HCEC 1CT (cell line): ENCODE measurements around the gene GP1BB.

Experiments used
- DNase-seq: peaks from one replicate; pipeline ENCODE4 v3.0.0-alpha.2; 2017

The GP1BB gene

DNA sequence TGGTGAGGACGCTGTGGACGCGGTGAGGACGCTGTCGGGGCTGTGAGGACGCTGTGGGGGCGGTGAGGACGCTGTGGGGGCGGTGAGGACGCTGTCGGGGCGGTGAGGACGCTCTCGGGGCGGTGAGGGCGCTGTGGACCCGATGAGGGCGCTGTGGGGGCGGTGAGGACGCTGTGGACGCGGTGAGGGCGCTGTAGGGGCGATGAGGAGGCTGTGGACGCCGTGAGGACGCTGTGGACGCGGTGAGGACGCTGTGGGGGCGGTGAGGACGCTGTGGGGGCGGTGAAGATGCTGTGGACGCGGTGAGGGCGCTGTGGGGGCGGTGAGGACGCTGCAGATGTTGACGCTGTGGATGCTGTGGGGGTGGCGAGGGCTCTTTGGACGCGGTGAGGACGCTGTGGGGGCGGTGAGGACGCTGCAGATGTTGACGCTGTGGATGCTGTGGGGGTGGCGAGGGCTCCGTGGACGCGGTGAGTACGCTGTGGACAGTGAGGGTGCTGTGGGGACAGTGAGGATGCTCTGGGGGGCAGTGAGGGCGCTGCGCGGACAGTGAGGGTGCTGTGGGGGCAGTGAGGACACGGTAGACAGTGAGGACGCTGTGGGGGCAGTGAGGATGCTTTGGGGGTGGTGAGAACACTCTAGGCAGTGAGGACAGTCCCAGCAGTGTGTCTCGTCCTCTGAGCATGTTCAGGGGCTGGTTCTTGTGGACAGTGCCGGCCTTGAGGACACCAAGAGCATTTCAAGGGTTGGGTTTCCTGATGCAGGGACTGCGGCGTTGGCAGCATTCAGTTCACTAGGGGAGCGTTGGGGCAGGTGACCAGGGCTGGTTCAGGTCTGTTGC lies 4.2 kb downstream of the GP1BB start:
- DNase-seq: no peak

GRCh38 chr22:19728271-19728670 lies 4.9 kb downstream of the GP1BB start:
- DNase-seq: no peak

- no peak for DNase-seq
Measured at GRCh38 chr22:19728836-19729235, 5.5 kb downstream of the GP1BB start.

DNA sequence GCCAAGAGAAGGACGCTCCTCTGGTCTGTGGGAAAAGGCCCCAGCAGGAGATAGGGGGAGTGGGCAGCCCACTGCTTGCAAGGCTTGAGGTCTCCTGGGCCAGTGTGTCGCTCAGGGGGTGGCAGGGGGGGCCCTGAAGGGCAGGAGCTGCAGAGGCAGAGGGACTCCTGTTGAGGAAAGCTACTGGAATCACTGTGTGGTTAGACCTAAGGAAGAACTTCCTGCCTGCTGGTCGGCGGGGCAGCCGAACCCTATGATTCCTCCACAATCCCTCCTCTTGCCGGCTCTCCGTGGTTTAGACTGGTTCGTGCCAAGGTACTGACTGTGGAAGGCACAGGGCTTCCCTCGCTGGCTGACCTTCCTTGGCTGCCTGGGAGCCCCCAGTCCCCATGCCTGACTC lies 6.2 kb downstream of the GP1BB start:
- DNase-seq: no peak

GRCh38 chr22:19730198-19730597 lies 6.9 kb downstream of the GP1BB start:
- no peak for DNase-seq

- DNase-seq: peak; percentile 64
Measured at GRCh38 chr22:19730655-19731360, 7.5 kb downstream of the GP1BB start.

GRCh38 chr22:19731361-19732135 lies 8.2 kb downstream of the GP1BB start:
- no peak for DNase-seq

GRCh38 chr22:19732403-19733113 lies 9.2 kb downstream of the GP1BB start:
- DNase-seq: no peak

DNA sequence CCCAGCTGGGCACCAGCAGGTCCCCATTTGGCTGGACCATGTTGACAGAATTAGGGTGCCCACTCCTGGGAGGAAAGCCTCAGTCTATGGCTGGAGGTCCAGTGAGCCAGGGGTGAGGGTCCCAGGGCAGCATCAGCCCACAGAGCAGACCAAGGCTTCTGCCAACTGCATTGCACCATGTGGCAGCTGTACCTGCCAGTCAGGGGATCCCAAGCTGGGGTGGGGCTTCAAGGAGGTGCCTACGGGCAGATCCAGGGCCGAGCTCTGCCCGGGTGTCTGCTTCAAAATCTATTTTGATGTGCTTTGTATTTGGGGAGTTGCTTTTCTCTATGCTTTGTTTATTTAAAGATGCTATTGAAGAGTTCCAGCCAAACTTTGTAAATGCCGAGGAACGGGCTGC lies 10.4 kb downstream of the GP1BB start:
- DNase-seq: no peak

DNA sequence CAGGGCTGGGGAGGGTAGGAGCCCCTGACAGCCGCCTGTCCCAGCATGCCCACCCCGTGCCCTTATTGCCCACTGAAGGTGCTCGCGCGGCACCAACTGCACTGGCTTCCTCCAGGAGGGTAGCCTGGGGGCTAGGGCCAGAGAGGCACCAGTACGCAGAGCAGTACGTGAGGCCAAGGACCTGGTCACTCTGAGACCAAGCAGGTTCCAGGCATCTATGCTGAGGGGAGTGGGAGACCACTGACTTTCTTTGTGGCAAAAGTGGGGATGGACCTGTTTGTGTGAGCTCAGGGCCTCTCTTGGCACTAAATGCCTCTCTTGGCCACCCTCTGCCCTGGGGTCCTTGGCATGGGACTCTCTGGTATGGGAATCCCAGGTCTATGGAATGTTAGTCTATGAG lies 10.8 kb downstream of the GP1BB start:
- no peak for DNase-seq

- DNase-seq: no peak
Measured at GRCh38 chr22:19734837-19735382, 11.6 kb downstream of the GP1BB start.

DNA sequence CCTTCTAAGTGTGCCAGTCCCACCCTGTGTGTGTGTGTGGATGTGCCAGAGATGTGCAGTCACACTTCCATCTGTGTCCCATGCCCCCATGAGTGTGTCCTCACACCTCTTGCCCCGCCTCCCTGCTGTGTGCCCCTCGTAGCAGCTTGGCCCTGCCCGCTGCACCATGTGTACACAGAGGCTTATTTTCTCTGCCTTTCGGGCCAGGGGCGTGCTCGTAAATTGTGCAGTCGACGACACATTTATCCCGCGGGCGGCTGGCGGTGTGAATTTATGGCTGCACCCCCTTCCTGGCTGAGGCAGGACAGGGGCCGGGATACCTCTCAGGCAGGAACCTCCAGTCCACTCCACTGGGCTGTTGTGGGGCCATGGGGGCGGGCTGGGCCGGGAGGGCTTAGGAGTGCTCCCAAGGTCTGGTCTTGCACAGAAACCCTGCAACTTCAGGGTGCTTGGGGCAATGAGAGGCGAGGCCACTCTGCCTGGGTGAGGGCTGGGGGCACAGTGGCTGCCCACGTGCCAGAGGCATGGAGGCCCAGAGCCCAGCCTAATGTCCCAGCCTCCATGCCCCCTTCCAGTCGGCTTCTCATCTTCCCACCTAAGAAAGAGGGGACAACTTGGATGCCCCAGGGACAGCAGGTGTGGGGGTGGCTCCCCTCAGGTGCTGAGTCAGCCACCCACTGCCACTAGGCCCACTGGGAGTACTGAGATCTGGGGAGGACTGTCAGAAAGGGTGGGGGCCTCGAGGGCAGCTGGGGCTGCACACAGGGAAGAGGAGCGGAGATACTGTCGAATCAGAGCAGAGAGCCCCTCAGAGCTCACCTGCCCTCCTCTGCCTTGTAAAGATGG lies 12.5 kb downstream of the GP1BB start:
- no peak for DNase-seq

- no peak for DNase-seq
Measured at GRCh38 chr22:19737846-19738663, 14.7 kb downstream of the GP1BB start.

GRCh38 chr22:19738664-19739447 lies 15.5 kb downstream of the GP1BB start:
- DNase-seq: no peak

- DNase-seq: no peak
Measured at GRCh38 chr22:19739448-19739895, 16.1 kb downstream of the GP1BB start.

GRCh38 chr22:19739911-19740449 lies 16.6 kb downstream of the GP1BB start:
- DNase-seq: no peak

DNA sequence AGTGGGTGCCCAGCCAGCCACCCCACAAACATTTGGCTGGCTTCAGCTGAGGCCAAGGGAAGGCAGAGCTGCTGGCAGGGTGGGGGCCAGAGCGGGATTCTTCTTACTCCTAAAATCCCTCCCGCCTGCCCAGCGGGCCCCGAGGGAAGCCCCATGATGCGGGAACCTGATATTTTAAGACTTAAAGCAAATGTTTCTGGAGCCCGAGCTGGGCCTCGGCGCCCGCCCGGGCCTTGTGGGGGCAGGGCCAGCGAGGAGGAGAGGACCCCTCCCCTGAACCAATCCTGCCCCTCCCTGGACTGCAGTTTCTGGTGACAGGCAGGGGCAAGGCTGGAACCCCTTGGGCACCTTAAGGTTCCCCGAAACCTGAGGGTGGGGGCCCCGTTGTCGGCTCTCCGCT lies 17.2 kb downstream of the GP1BB start:
- DNase-seq: no peak

GRCh38 chr22:19741053-19741452 lies 17.7 kb downstream of the GP1BB start:
- DNase-seq: no peak
